A549 (cell line): ENCODE data around the gene TEN1.

Experiments
- CTCF ChIP-seq: fragments of >200 bp; sonication (Bioruptor Twin); formaldehyde crosslinking; IDR thresholded peaks from 3 replicates; pipeline ENCODE4 v1.5.1; 2016
- REST ChIP-seq: fragments of 200-600 bp; sonication (generic); IDR thresholded peaks from 2 replicates; pipeline ENCODE4 v1.6.1; 2016; ENCODE audit warnings: antibody characterized with exemption, mild to moderate bottlenecking, moderate library complexity

- TF ChIP-seq CTCF (no peak), REST (no peak)
Measured at GRCh38 chr17:76009969-76010661, 31.1 kb downstream of the TEN1 start.
